ENCODE results near the gene DGKH.

DGKH gene

GRCh38 chr13:42270857-42271215, 222.4 kb downstream of the DGKH start:
- DNase-seq (ENCODE audit: low read depth) = no peak

DNA sequence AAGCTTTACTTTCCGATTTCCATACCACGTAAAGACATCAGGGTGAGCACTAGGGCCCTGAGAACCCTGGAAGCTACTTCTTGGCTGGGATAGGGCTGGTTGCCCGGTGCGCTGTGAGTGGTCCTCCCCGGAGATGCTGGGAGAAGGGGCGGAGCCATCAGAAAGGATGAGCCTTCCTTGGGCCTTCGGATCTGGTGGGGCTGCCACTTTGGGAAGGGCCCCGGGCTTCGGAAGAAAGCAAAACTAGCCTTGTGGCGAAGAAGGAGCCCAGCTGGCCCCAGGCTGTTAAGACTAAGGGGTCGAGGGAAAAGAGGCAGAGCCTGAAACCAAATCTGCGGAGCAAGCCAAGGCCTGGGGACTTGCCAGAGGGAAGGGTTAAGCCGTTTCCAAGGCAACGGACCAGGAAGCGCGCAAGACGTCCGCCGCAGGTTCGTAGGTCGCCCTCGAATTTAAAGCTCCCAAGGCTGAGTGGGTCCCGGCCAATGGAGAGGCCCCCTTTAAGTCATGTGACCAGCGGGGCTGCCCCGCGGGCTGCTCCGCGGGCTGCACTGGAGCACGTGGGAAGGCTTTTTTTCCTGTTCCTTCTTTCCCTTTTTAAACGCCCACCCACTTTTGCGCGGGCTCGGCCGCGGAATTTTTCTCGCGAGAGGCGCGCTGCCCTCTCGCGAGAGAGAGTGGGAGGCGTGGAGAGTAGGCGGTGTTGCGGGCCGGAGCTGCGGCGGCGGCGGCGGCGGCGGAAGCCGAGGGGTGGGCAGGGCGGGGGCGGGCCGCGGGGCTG, 223.1 kb downstream of the DGKH start:
- no peak for TF ChIP-seq CTCF (conservative IDR thresholded peaks at IDR 0.05; ENCODE audit: low read length)
- H3K4me3 ChIP-seq (ENCODE audit: low read length) = peak overlapping the region; percentile 84
- DNase-seq (ENCODE audit: low read depth) = peak; percentile 99

More at GRCh38 chr13:42270857-42271215, 222.4 kb downstream of the DGKH start:
- H3K4me3 ChIP-seq (ENCODE audit: low read length) = peak overlapping the region; percentile 83
- TF ChIP-seq CTCF (conservative IDR thresholded peaks at IDR 0.05; ENCODE audit: low read length) = no peak

DNA sequence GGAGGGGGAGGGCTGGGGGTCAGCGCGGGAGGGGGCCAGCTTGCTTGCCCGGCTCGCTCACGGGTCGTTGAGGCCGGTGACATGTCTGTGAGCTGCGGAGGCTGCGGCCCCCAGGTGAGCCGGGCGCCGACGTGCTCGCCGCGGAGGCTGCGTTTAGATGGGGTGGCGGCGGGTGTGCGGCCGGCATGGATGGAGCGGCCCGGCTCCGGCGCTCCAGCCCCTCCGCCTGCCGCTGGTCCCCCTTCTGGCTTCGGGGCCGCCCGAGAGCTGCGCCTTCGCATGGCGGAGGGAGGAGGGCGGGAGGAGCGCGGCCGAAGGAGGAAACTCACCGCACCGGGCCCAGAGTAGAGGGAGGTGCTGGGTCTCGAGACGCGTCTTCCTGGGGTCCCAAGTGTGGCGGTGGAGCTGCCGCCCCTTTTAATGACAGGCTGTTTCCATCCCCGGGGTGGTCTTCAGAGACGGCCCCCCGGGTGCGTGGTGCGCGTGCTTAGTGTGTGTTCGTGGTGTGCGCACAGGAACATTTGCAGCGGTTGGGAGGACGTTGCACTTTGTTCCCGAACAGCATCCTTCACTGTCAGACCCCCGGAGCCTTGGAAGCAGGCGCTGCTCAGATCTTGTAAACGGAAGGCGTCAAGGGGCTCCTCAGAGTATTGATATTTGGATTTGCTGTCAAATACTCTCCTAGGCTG, 223.8 kb downstream of the DGKH start, which contains the start of gene AKAP11:
Gene AKAP11 (plus strand): TSS at position 38 of the 689 bp plus-strand sequence. CDS start 14,197 bp downstream, outside the sequence.
- TF ChIP-seq CTCF (conservative IDR thresholded peaks at IDR 0.05; ENCODE audit: low read length) = no peak
- H3K4me3 ChIP-seq (ENCODE audit: low read length) = peak within 1 kb of the TSS; percentile 84
- DNase-seq (ENCODE audit: low read depth) = peak; percentile 35

GRCh38 chr13:42272804-42273175, 224.3 kb downstream of the DGKH start:
- H3K4me3 ChIP-seq (ENCODE audit: low read length) = peak overlapping the region; percentile 84

DNA sequence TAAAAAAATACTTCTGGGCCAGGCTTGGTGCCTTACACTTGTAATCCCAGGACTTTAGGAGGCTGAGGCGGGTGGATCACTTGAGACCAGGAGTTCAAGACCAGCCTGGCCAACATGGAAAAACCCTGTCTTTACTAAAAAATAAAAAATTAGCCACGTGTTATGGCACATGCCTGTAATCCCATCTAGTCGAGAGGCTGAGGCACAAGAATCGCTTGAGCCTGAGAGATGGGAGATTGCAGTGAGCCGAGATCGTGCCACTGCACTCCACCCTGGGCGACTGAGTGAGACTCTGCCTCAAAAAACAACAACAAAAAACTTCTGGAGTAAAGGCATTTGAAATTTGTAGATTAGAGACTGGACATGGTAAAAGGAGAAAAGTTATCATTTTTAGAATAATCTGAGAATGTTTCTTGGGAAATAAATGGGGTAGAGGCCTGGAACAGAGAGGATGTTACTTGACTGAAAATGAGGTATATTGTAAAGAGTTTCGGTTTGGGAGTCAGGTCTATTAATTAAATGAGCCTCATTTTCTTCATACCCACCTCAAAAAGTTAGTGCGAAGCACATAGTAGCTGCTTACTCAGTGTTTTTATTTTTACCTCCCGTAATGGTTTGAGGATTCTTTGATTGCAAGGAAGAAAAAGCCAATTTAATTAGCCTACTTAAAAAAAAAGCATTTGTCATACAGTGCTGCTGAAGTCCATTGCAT, 226.1 kb downstream of the DGKH start:
- TF ChIP-seq CTCF (conservative IDR thresholded peaks at IDR 0.05; ENCODE audit: low read length) = no peak
- no peak for DNase-seq (ENCODE audit: low read depth)
- no peak overlapping the region for H3K4me3 ChIP-seq (ENCODE audit: low read length)

More at GRCh38 chr13:42272804-42273175, 224.3 kb downstream of the DGKH start:
- no peak for DNase-seq (ENCODE audit: low read depth)
- no peak for TF ChIP-seq CTCF (conservative IDR thresholded peaks at IDR 0.05; ENCODE audit: low read length)

DNA sequence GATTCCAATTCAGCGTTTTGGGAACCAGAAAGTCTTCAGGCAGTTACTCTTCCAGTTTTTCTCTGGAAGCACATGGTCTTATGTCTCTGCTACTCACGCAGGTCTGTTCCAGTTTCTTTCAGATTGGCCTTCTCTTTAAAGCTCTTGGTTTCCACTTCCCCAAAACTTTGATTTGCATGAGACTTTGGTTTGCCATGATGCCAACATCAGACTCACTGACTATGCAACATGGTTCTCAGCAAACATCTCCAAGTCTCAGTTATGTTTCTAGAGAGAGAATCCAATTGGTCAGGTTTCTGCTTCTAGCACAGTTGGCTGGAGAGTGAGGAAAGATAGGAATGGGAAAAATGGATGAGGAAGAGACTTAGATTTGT, 226.6 kb downstream of the DGKH start:
- TF ChIP-seq CTCF (conservative IDR thresholded peaks at IDR 0.05; ENCODE audit: low read length) = no peak
- DNase-seq (ENCODE audit: low read depth) = no peak
- no peak overlapping the region for H3K4me3 ChIP-seq (ENCODE audit: low read length)
